Mesothelial cell of epicardium (in vitro differentiated cells): Measurements from ENCODE around the gene PKNOX2. TPM values are rescaled to one million over a fixed set of nuclear protein-coding genes. Genes with fewer than 3 reads are reported as not detected.

Experiments used
- DNase-seq, 2 experiments: peaks; one replicate each; pipeline ENCODE4 v3.0.0; 2021; ENCODE audit warnings: low spot score in 2 of 2; ENCODE audit not compliant: unreplicated experiment in 2 of 2
- H3K27ac Mint-ChIP-seq: 2 replicates; pipeline ENCODE4 v1.8.0; 2021; ENCODE audit warnings: mixed read lengths
- H3K27me3 Mint-ChIP-seq: 2 replicates; pipeline ENCODE4 v1.8.0; 2021; ENCODE audit warnings: low read depth, mixed read lengths
- H3K36me3 Mint-ChIP-seq: 2 replicates; pipeline ENCODE4 v1.8.0; 2021; ENCODE audit warnings: mixed read lengths
- H3K4me1 Mint-ChIP-seq: 2 replicates; pipeline ENCODE4 v1.8.0; 2021; ENCODE audit warnings: mixed read lengths
- H3K4me3 Mint-ChIP-seq: 2 replicates; pipeline ENCODE4 v1.8.0; 2021; ENCODE audit warnings: mild to moderate bottlenecking, moderate library complexity, mixed read lengths
- H3K9me3 Mint-ChIP-seq: 2 replicates; pipeline ENCODE4 v1.8.0; 2021; ENCODE audit warnings: mixed read lengths
- CTCF ChIP-seq: fragments of 200-600 bp; sonication (generic); IDR thresholded peaks from one replicate; pipeline ENCODE4 v1.5.0; 2021; ENCODE audit warnings: antibody characterized with exemption; ENCODE audit not compliant: unreplicated experiment
- total RNA-seq: library from RNA; stranded (reverse); gene quantifications from 3 replicates; pipeline ENCODE4 v1.2.1, GENCODE V29; 2021

PKNOX2 gene
- total RNA-seq, 1 donor from 2014 or later, result 22.2 TPM

GRCh38 chr11:125398994-125399640 is 234.6 kb downstream of the PKNOX2 start:
- Mint-ChIP-seq H3K4me1 (peaks cover 18% of the 10 kb centered on the region), H3K27me3 (peaks cover 4% of the 10 kb centered on the region), H3K36me3 (peaks cover 9% of the 10 kb centered on the region), H3K9me3 (peaks cover 4% of the 10 kb centered on the region), H3K27ac (no peak overlapping the region), H3K4me3 (no peak overlapping the region)
- no peak for TF ChIP-seq CTCF
- DNase-seq, result no peak

GRCh38 chr11:125399945-125400344 is 235.4 kb downstream of the PKNOX2 start:
- Mint-ChIP-seq H3K27ac (no peak overlapping the region), H3K27me3 (peaks cover 5% of the 10 kb centered on the region), H3K4me3 (no peak overlapping the region), H3K9me3 (peaks cover 3% of the 10 kb centered on the region), H3K36me3 (peaks cover 9% of the 10 kb centered on the region), H3K4me1 (peaks cover 26% of the 10 kb centered on the region)
- DNase-seq, result no peak
- no peak for TF ChIP-seq CTCF

GRCh38 chr11:125401235-125401634 is 236.7 kb downstream of the PKNOX2 start:
- Mint-ChIP-seq H3K36me3 (peaks cover 9% of the 10 kb centered on the region), H3K4me1 (peaks cover 31% of the 10 kb centered on the region), H3K9me3 (no peaks in the 10 kb centered on the region), H3K27me3 (peaks cover 7% of the 10 kb centered on the region), H3K4me3 (no peak overlapping the region), H3K27ac (no peak overlapping the region)
- TF ChIP-seq CTCF, result no peak
- DNase-seq, result no peak

GRCh38 chr11:125401746-125402145 is 237.2 kb downstream of the PKNOX2 start:
- peaks cover 10% of the 10 kb centered on the region for H3K27me3 Mint-ChIP-seq
- H3K4me3 Mint-ChIP-seq, result no peak overlapping the region
- H3K4me1 Mint-ChIP-seq, result peaks cover 31% of the 10 kb centered on the region
- no peaks in the 10 kb centered on the region for H3K9me3 Mint-ChIP-seq
- peaks cover 9% of the 10 kb centered on the region for H3K36me3 Mint-ChIP-seq
- H3K27ac Mint-ChIP-seq, result no peak overlapping the region
- no peak for DNase-seq
- no peak for TF ChIP-seq CTCF

- no peak overlapping the region for H3K27ac Mint-ChIP-seq
- no peak for DNase-seq
- H3K27me3 Mint-ChIP-seq, result peaks cover 10% of the 10 kb centered on the region
- H3K9me3 Mint-ChIP-seq, result no peaks in the 10 kb centered on the region
- H3K4me3 Mint-ChIP-seq, result no peak overlapping the region
- TF ChIP-seq CTCF, result no peak
- peaks cover 31% of the 10 kb centered on the region for H3K4me1 Mint-ChIP-seq
- H3K36me3 Mint-ChIP-seq, result peaks cover 9% of the 10 kb centered on the region
These were observed 237.9 kb downstream of the PKNOX2 start for GRCh38 chr11:125402435-125402834.
